T-helper 1 cell treated with Interleukin-12 subunit alpha and Interleukin-12 subunit beta and Interleukin-4 antibody, amounts not matched to agents 30 ng/mL and 1 ng/mL, for 36 hours (primary cell): ENCODE data around the gene OS9. TPM values are rescaled to one million over a fixed set of nuclear protein-coding genes. Genes with fewer than 3 reads are reported as not detected.

Experiments used
- intact Hi-C: fragments of 100-400 bp; cut with micrococcal nuclease; formaldehyde crosslinking; loops from one replicate; pipeline ENCODE4 v1.15.1; 2024
- total RNA-seq: library from RNA; stranded (reverse); gene quantifications from 2 replicates; pipeline ENCODE4 v1.2.3, GENCODE V29; 2022

OS9 gene
- total RNA-seq, 1 donor from 2014 or later, result 161 TPM

- intact Hi-C loops, result no loop called here
Measured at GRCh38 chr12:57722716-57723629, 29.0 kb downstream of the OS9 start.

- intact Hi-C loops, result no loop called here
Measured at GRCh38 chr12:57723630-57723962, 29.7 kb downstream of the OS9 start.

- intact Hi-C loops, result no loop called here
Measured at GRCh38 chr12:57724003-57724935, 30.3 kb downstream of the OS9 start.

- intact Hi-C loops, result no loop called here
Measured at GRCh38 chr12:57724936-57725740, 31.2 kb downstream of the OS9 start.

- intact Hi-C loops, result no loop called here
Measured at GRCh38 chr12:57725851-57726150, 31.9 kb downstream of the OS9 start.

- intact Hi-C loops, result no loop called here
Measured at GRCh38 chr12:57726151-57726883, 32.4 kb downstream of the OS9 start.

- intact Hi-C loops, result no loop called here
Measured at GRCh38 chr12:57726884-57727757, 33.2 kb downstream of the OS9 start.

GRCh38 chr12:57727758-57728395, 33.9 kb downstream of the OS9 start:
- intact Hi-C loops, result no loop called here

GRCh38 chr12:57729321-57729844, 35.5 kb downstream of the OS9 start:
- intact Hi-C loops, result no loop called here

GRCh38 chr12:57730336-57731067, 36.6 kb downstream of the OS9 start:
- intact Hi-C loops, result no loop called here

GRCh38 chr12:57731411-57732080, 37.6 kb downstream of the OS9 start:
- intact Hi-C loops, result no loop called here

- intact Hi-C loops, result no loop called here
Measured at GRCh38 chr12:57732270-57732669, 38.3 kb downstream of the OS9 start.

GRCh38 chr12:57732726-57733593, 39.0 kb downstream of the OS9 start:
- intact Hi-C loops, result no loop called here

- intact Hi-C loops, result no loop called here
Measured at GRCh38 chr12:57733928-57734327, 40.0 kb downstream of the OS9 start.

GRCh38 chr12:57734591-57734990, 40.7 kb downstream of the OS9 start:
- intact Hi-C loops, result no loop called here

GRCh38 chr12:57735198-57735855, 41.4 kb downstream of the OS9 start:
- intact Hi-C loops, result no loop called here
